ENCODE measurements around the gene EPHB6. TPM values are rescaled to one million over a fixed set of nuclear protein-coding genes. Genes with fewer than 3 reads are reported as not detected.

The EPHB6 gene
- total RNA-seq, 1 donor from 2014 or later, result 3.3 TPM

GRCh38 chr7:142908921-142909890 lies 54.3 kb downstream of the EPHB6 start:
- DNase-seq (ENCODE audit: missing footprints) (no peak), ATAC-seq (peak; percentile 39)
- intact Hi-C loops (cut with DNase I), result no loop called here

- intact Hi-C loops (cut with DNase I), result no loop called here
- no peak for DNase-seq (ENCODE audit: missing footprints)
- no peak for ATAC-seq
Measured at GRCh38 chr7:142910031-142910433, 55.2 kb downstream of the EPHB6 start.

- DNase-seq (ENCODE audit: missing footprints) (no peak), ATAC-seq (no peak)
- intact Hi-C loops (cut with DNase I), result no loop called here
Measured at GRCh38 chr7:142910481-142910880, 55.6 kb downstream of the EPHB6 start.

GRCh38 chr7:142913051-142913450 lies 58.2 kb downstream of the EPHB6 start:
- no peak for DNase-seq (ENCODE audit: missing footprints)
- intact Hi-C loops (cut with DNase I), result no loop called here
- no peak for ATAC-seq

GRCh38 chr7:142913566-142913965 lies 58.7 kb downstream of the EPHB6 start:
- no peak for ATAC-seq
- DNase-seq (ENCODE audit: missing footprints), result no peak
- intact Hi-C loops (cut with DNase I), result no loop called here

- no peak for ATAC-seq
- intact Hi-C loops (cut with DNase I), result no loop called here
- DNase-seq (ENCODE audit: missing footprints), result no peak
Measured at GRCh38 chr7:142914121-142914520, 59.2 kb downstream of the EPHB6 start.

GRCh38 chr7:142915315-142915714 lies 60.4 kb downstream of the EPHB6 start:
- intact Hi-C loops (cut with DNase I), result no loop called here
- no peak for ATAC-seq
- DNase-seq (ENCODE audit: missing footprints), result no peak

- no peak for DNase-seq (ENCODE audit: missing footprints)
- ATAC-seq, result no peak
- intact Hi-C loops (cut with DNase I), result no loop called here
Measured at GRCh38 chr7:142916508-142916907, 61.6 kb downstream of the EPHB6 start.

GRCh38 chr7:142917447-142917846 lies 62.6 kb downstream of the EPHB6 start:
- no peak for DNase-seq (ENCODE audit: missing footprints)
- intact Hi-C loops (cut with DNase I), result no loop called here
- ATAC-seq, result no peak

GRCh38 chr7:142918901-142919300 lies 64.0 kb downstream of the EPHB6 start:
- ATAC-seq, result no peak
- intact Hi-C loops (cut with DNase I), result no loop called here

GRCh38 chr7:142919656-142920055 lies 64.8 kb downstream of the EPHB6 start:
- intact Hi-C loops (cut with DNase I), result no loop called here
- DNase-seq (ENCODE audit: missing footprints) (no peak), ATAC-seq (no peak)

More at GRCh38 chr7:142918901-142919300, 64.0 kb downstream of the EPHB6 start:
- DNase-seq (ENCODE audit: missing footprints), result no peak

Other genes starting within 250 kb of the EPHB6 start
- gene PRSS1, start 105.6 kb upstream of the EPHB6 start, total RNA-seq, result not detected
- not detected for gene PRSS2, start 84.1 kb upstream of the EPHB6 start, total RNA-seq
- gene TRPV6, start 30.7 kb downstream of the EPHB6 start, total RNA-seq, result not detected
- not detected for gene TRPV5, start 78.7 kb downstream of the EPHB6 start, total RNA-seq
- gene LLCFC1, start 84.4 kb downstream of the EPHB6 start, total RNA-seq, result not detected
- gene KEL, start 107.3 kb downstream of the EPHB6 start, total RNA-seq, result 0.62 TPM
- gene OR9A2, start 172.1 kb downstream of the EPHB6 start, total RNA-seq, result not detected
- not detected for gene OR6V1, start 197.3 kb downstream of the EPHB6 start, total RNA-seq

Measured in Right ventricle myocardium inferior (tissue), 1 donor.